ENCODE measurements around the gene SLC5A4.

Gene SLC5A4

GRCh38 chr22:32216911-32217310 lies 38.2 kb downstream of the SLC5A4 start:
- no peak overlapping the region for H2AFZ ChIP-seq (ENCODE audit: low read depth, low read length, severe bottlenecking)
- H4K20me1 ChIP-seq (ENCODE audit: low read depth, low read length) = no peaks in the 10 kb centered on the region
- no peaks in the 10 kb centered on the region for H3K9me3 ChIP-seq (ENCODE audit: insufficient read depth, low read length)
- H3K4me3 ChIP-seq (ENCODE audit: insufficient read depth, low read length, poor library complexity, severe bottlenecking) = no peak overlapping the region
- TF ChIP-seq EZH2phosphoT487 (conservative IDR thresholded peaks at IDR 0.05; ENCODE audit: low read length) (no peak), CTCF (IDR thresholded peaks at IDR 0.05; ENCODE audit: insufficient read depth, low read length, poor library complexity, severe bottlenecking) (no peak)
- no peaks in the 10 kb centered on the region for H3K9me2 ChIP-seq (replicated peaks; ENCODE audit: insufficient read depth, low read length)
- no peaks in the 10 kb centered on the region for H3K27me3 ChIP-seq (ENCODE audit: low read length)
- H3K27ac ChIP-seq (ENCODE audit: low read depth, low read length) = no peak overlapping the region
- H3K9ac ChIP-seq (ENCODE audit: low read length) = no peak overlapping the region
- H3F3A ChIP-seq (ENCODE audit: insufficient read depth) = no peaks in the 10 kb centered on the region
- H3K36me3 ChIP-seq (ENCODE audit: low read length) = no peaks in the 10 kb centered on the region
- H3K4me2 ChIP-seq (ENCODE audit: low read depth, low read length, poor library complexity, severe bottlenecking) = no peak overlapping the region
- no peaks in the 10 kb centered on the region for H3K79me2 ChIP-seq (ENCODE audit: insufficient read depth, low read length)

- Histone ChIP-seq H3K9me2 (replicated peaks; ENCODE audit: insufficient read depth, low read length) (no peaks in the 10 kb centered on the region), H3F3A (ENCODE audit: insufficient read depth) (no peaks in the 10 kb centered on the region), H3K36me3 (ENCODE audit: low read length) (no peaks in the 10 kb centered on the region), H3K27ac (ENCODE audit: low read depth, low read length) (no peak overlapping the region), H2AFZ (ENCODE audit: low read depth, low read length, severe bottlenecking) (no peak overlapping the region), H3K27me3 (ENCODE audit: low read length) (no peaks in the 10 kb centered on the region), H3K4me2 (ENCODE audit: low read depth, low read length, poor library complexity, severe bottlenecking) (no peak overlapping the region), H3K9ac (ENCODE audit: low read length) (no peak overlapping the region), H3K9me3 (ENCODE audit: insufficient read depth, low read length) (no peaks in the 10 kb centered on the region), H3K4me3 (ENCODE audit: insufficient read depth, low read length, poor library complexity, severe bottlenecking) (no peak overlapping the region), H4K20me1 (ENCODE audit: low read depth, low read length) (no peaks in the 10 kb centered on the region), H3K79me2 (ENCODE audit: insufficient read depth, low read length) (no peaks in the 10 kb centered on the region)
- TF ChIP-seq EZH2phosphoT487 (conservative IDR thresholded peaks at IDR 0.05; ENCODE audit: low read length) (no peak), CTCF (IDR thresholded peaks at IDR 0.05; ENCODE audit: insufficient read depth, low read length, poor library complexity, severe bottlenecking) (no peak)
Measured at GRCh38 chr22:32211011-32211410, 44.1 kb downstream of the SLC5A4 start.

GRCh38 chr22:32208681-32209080 lies 46.5 kb downstream of the SLC5A4 start:
- Histone ChIP-seq H3K27ac (ENCODE audit: low read depth, low read length) (no peak overlapping the region), H3K4me2 (ENCODE audit: low read depth, low read length, poor library complexity, severe bottlenecking) (no peak overlapping the region)

More at GRCh38 chr22:32208681-32209080, 46.5 kb downstream of the SLC5A4 start:
- Histone ChIP-seq H3K9ac (ENCODE audit: low read length) (no peak overlapping the region), H2AFZ (ENCODE audit: low read depth, low read length, severe bottlenecking) (no peak overlapping the region), H3K9me3 (ENCODE audit: insufficient read depth, low read length) (no peaks in the 10 kb centered on the region), H3K9me2 (replicated peaks; ENCODE audit: insufficient read depth, low read length) (no peaks in the 10 kb centered on the region), H3F3A (ENCODE audit: insufficient read depth) (no peaks in the 10 kb centered on the region), H3K4me3 (ENCODE audit: insufficient read depth, low read length, poor library complexity, severe bottlenecking) (no peak overlapping the region), H3K27me3 (ENCODE audit: low read length) (no peaks in the 10 kb centered on the region), H4K20me1 (ENCODE audit: low read depth, low read length) (no peaks in the 10 kb centered on the region), H3K36me3 (ENCODE audit: low read length) (no peaks in the 10 kb centered on the region), H3K79me2 (ENCODE audit: insufficient read depth, low read length) (no peaks in the 10 kb centered on the region)
- no peak for TF ChIP-seq EZH2phosphoT487 (conservative IDR thresholded peaks at IDR 0.05; ENCODE audit: low read length)
- no peak for TF ChIP-seq CTCF (IDR thresholded peaks at IDR 0.05; ENCODE audit: insufficient read depth, low read length, poor library complexity, severe bottlenecking)

Measured in SU-DHL-6 (cell line).